HG03457 (cell line): Measurements from ENCODE around the gene HCFC1.
A peak's percentile ranks its signal among the peaks of the same experiment; 100 is the strongest.

Source experiments
- ATAC-seq: cut with Tn5 transposase; IDR thresholded peaks from one replicate; pipeline ENCODE4 v1.9.1; 2021; ENCODE audit warnings: moderate number of reproducible peaks; ENCODE audit not compliant: unreplicated experiment

HCFC1 gene

GRCh38 chrX:153941336-153942252, 30.0 kb downstream of the HCFC1 start:
- no peak for ATAC-seq

- ATAC-seq = no peak
These were observed 32.0 kb downstream of the HCFC1 start for GRCh38 chrX:153939573-153939972.

- no peak for ATAC-seq
These were observed 33.3 kb downstream of the HCFC1 start for GRCh38 chrX:153938226-153938786.

- no peak for ATAC-seq
These were observed 34.6 kb downstream of the HCFC1 start for GRCh38 chrX:153937056-153937455.

- ATAC-seq = no peak
These were observed 36.2 kb downstream of the HCFC1 start for GRCh38 chrX:153935326-153935851.

- ATAC-seq = peak; percentile 63
These were observed 36.8 kb downstream of the HCFC1 start, which contains the start of gene NAA10 for GRCh38 chrX:153934762-153935325. NAA10 (minus strand) TSS chrX:153935037; CDS start chrX:153934904, 133 bp downstream.

- no peak for ATAC-seq
These were observed 37.4 kb downstream of the HCFC1 start for GRCh38 chrX:153934148-153934761.

- no peak for ATAC-seq
These were observed 37.9 kb downstream of the HCFC1 start for GRCh38 chrX:153933748-153934147.

- ATAC-seq = no peak
These were observed 39.2 kb downstream of the HCFC1 start for GRCh38 chrX:153932220-153932915.

- no peak for ATAC-seq
These were observed 39.9 kb downstream of the HCFC1 start for GRCh38 chrX:153931748-153932147.

- ATAC-seq = no peak
These were observed 40.5 kb downstream of the HCFC1 start for GRCh38 chrX:153931151-153931550.

GRCh38 chrX:153930011-153930910, 41.4 kb downstream of the HCFC1 start:
- ATAC-seq = no peak

GRCh38 chrX:153929576-153929975, 42.0 kb downstream of the HCFC1 start:
- no peak for ATAC-seq

GRCh38 chrX:153928846-153929245, 42.8 kb downstream of the HCFC1 start:
- ATAC-seq = no peak

GRCh38 chrX:153927922-153928760, 43.5 kb downstream of the HCFC1 start:
- ATAC-seq = peak; percentile 53

- ATAC-seq = no peak
These were observed 44.0 kb downstream of the HCFC1 start for GRCh38 chrX:153927672-153927921.

- peak; percentile 30 for ATAC-seq
These were observed 44.6 kb downstream of the HCFC1 start for GRCh38 chrX:153926858-153927671.

GRCh38 chrX:153926552-153926857, 45.1 kb downstream of the HCFC1 start:
- no peak for ATAC-seq
